ENCODE measurements around the gene ADORA1.
A peak's percentile ranks its signal among the peaks of the same experiment; 100 is the strongest.

ADORA1 gene

DNA sequence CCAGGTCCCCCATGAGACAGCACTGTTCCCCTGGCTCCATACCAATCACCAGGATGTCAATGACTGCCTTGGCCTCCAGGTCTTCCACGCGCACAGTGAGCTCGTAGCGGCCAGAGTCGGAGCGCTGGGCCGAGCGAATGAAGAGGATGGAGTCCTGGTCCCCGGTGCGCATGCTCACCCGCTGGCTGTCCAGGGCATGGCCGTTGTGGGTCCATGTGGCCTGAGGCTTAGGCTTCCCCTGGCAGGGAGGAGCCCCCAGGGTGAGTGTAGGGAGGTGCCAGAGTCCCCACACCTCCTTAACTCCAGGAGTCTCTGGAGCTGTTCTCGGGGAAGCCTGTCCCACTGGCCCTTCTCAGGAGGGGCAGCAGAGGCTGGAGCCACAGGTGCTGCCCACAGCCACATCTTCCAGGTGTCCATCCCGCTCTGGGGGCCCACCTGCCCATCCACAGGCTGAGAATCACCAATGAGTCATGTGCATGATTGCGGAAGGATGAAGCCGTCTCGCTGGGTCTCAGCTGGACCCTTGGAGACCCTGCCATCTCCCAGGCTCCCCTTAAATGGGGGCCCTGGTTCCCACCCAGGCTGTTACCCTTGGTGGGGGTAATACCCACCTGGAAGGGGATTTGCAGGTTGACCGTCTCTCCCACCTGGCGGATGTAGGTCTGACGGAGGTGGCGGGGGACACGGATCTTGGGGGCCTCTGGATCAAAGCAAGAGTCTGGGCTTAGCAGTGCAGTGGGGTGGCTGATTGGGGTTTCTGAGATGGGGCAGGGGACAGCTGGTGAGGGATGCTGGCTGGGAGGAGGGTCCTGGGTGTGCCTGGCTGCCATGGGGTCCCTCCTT lies 44.0 kb downstream of the ADORA1 start:
- Histone ChIP-seq H3K9me3 (no peaks in the 10 kb centered on the region), H3K4me1 (no peaks in the 10 kb centered on the region; the same call in 1 of the 2 replicates), H3K4me3 (ENCODE audit: low read depth, low read length) (no peak overlapping the region), H3K36me3 (no peaks in the 10 kb centered on the region), H3K27me3 (no peaks in the 10 kb centered on the region)
- no peak for TF ChIP-seq CTCF (IDR thresholded peaks at IDR 0.05; ENCODE audit: low read depth, low read length)
- no peak for DNase-seq

GRCh38 chr1:203172184-203173010 lies 44.9 kb downstream of the ADORA1 start:
- peak; percentile 84 for DNase-seq
- TF ChIP-seq CTCF (IDR thresholded peaks at IDR 0.05; ENCODE audit: low read depth, low read length) = peak; percentile 85
- H3K4me1 ChIP-seq = peaks cover 1% of the 10 kb centered on the region; the same call in 1 of the 2 replicates
- H3K36me3 ChIP-seq = no peaks in the 10 kb centered on the region
- H3K27me3 ChIP-seq = no peaks in the 10 kb centered on the region
- no peak overlapping the region for H3K4me3 ChIP-seq (ENCODE audit: low read depth, low read length)
- no peaks in the 10 kb centered on the region for H3K9me3 ChIP-seq

DNA sequence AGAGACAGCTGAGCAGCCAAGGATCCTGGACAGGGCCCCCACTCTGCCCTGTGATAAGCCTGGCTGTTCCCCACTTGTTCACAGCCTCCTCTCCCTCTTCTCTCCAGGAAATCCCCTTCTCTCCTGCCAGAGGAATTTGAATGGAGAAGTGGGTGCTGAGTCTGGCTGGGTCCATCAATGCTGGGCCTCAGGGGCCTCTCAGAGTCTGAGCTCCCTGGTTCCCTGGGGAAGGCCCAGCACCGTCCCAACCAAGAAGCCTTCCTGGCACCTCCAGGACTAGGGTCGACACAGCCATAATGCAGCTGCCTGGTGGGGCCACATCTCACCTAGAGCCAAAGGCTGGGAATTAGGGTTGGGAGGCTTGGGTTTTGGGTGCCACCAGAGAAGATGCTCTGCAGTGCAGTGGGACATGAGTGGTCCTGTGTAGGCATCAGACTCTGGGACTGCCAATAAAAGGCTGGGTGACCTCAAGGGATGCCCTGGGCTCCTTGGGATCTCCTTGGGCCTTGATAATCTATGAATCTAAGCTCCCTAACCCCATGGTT lies 45.6 kb downstream of the ADORA1 start:
- Histone ChIP-seq H3K9me3 (no peaks in the 10 kb centered on the region), H3K4me3 (ENCODE audit: low read depth, low read length) (no peak overlapping the region), H3K36me3 (no peaks in the 10 kb centered on the region), H3K4me1 (peaks cover 8% of the 10 kb centered on the region; the same call in 1 of the 2 replicates), H3K27me3 (no peaks in the 10 kb centered on the region)
- no peak for TF ChIP-seq CTCF (IDR thresholded peaks at IDR 0.05; ENCODE audit: low read depth, low read length)
- no peak for DNase-seq

DNA sequence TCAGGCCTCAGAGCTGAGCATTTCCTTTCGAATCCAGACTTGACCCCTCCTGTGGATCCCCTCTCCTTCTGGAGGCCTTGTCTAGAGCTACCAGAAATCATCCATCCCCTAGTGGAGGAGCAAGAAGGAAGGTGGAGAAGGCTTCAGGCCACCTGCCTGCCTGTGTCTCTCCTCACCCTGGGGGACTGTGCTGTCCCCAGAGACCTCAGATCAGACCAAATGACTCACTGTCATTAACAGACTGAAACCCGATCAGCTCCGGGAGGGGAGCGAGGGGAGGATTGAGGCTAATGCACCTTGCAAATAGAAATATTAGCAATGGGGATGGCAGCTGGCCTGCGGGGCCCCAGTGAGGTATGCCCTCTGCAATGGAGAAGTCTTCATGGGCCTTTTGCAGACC lies 46.0 kb downstream of the ADORA1 start:
- H3K4me3 ChIP-seq (ENCODE audit: low read depth, low read length) = no peak overlapping the region
- peak; percentile 62 for DNase-seq
- no peaks in the 10 kb centered on the region for H3K27me3 ChIP-seq
- no peaks in the 10 kb centered on the region for H3K9me3 ChIP-seq
- no peaks in the 10 kb centered on the region for H3K36me3 ChIP-seq
- no peak for TF ChIP-seq CTCF (IDR thresholded peaks at IDR 0.05; ENCODE audit: low read depth, low read length)
- peaks cover 8% of the 10 kb centered on the region for H3K4me1 ChIP-seq

- no peak for DNase-seq
- Histone ChIP-seq H3K36me3 (no peaks in the 10 kb centered on the region), H3K27me3 (no peaks in the 10 kb centered on the region), H3K4me1 (peaks cover 8% of the 10 kb centered on the region), H3K4me3 (ENCODE audit: low read depth, low read length) (no peak overlapping the region), H3K9me3 (no peaks in the 10 kb centered on the region)
- no peak for TF ChIP-seq CTCF (IDR thresholded peaks at IDR 0.05; ENCODE audit: low read depth, low read length)
These were observed 46.9 kb downstream of the ADORA1 start for GRCh38 chr1:203174324-203174985.

Data from BE2C (cell line).